ENCODE data around the gene HEBP2. TPM values are rescaled to one million over a fixed set of nuclear protein-coding genes. Genes with fewer than 3 reads are reported as not detected.
"Not testable (repeated sequence)": the region's sequence is repeated elsewhere in the genome, so short reads cannot be mapped to it uniquely, and the experiment has no call there.

HEBP2 gene
- total RNA-seq, 1 donor from 2014 or later = 101 TPM

- DNase-seq (ENCODE audit: low spot score) = no peak
Observed at GRCh38 chr6:138424004-138424904, 20.2 kb downstream of the HEBP2 start.

- not testable (repeated sequence) for DNase-seq (ENCODE audit: low spot score)
Observed at GRCh38 chr6:138425256-138425655, 21.2 kb downstream of the HEBP2 start.

- DNase-seq (ENCODE audit: low spot score) = no peak
Observed at GRCh38 chr6:138426500-138427123, 22.6 kb downstream of the HEBP2 start.

- no peak for DNase-seq (ENCODE audit: low spot score)
Observed at GRCh38 chr6:138427701-138428100, 23.7 kb downstream of the HEBP2 start.

GRCh38 chr6:138428944-138429598, 25.0 kb downstream of the HEBP2 start:
- no peak for DNase-seq (ENCODE audit: low spot score)

- no peak for DNase-seq (ENCODE audit: low spot score)
Observed at GRCh38 chr6:138429761-138430160, 25.7 kb downstream of the HEBP2 start.

- no peak for DNase-seq (ENCODE audit: low spot score)
Observed at GRCh38 chr6:138430361-138431145, 26.5 kb downstream of the HEBP2 start.

- DNase-seq (ENCODE audit: low spot score) = no peak
Observed at GRCh38 chr6:138431256-138432062, 27.4 kb downstream of the HEBP2 start.

GRCh38 chr6:138432063-138432356, 28.0 kb downstream of the HEBP2 start:
- DNase-seq (ENCODE audit: low spot score) = no peak

GRCh38 chr6:138434096-138434495, 30.1 kb downstream of the HEBP2 start:
- no peak for DNase-seq (ENCODE audit: low spot score)

- DNase-seq (ENCODE audit: low spot score) = no peak
Observed at GRCh38 chr6:138434925-138435324, 30.9 kb downstream of the HEBP2 start.

- DNase-seq (ENCODE audit: low spot score) = no peak
Observed at GRCh38 chr6:138439546-138439945, 35.5 kb downstream of the HEBP2 start.

- no peak for DNase-seq (ENCODE audit: low spot score)
Observed at GRCh38 chr6:138440296-138440695, 36.3 kb downstream of the HEBP2 start.

- no peak for DNase-seq (ENCODE audit: low spot score)
Observed at GRCh38 chr6:138440758-138441357, 36.8 kb downstream of the HEBP2 start.

- no peak for DNase-seq (ENCODE audit: low spot score)
Observed at GRCh38 chr6:138441965-138442364, 37.9 kb downstream of the HEBP2 start.

- DNase-seq (ENCODE audit: low spot score) = no peak
Observed at GRCh38 chr6:138442663-138443062, 38.6 kb downstream of the HEBP2 start.

- no peak for DNase-seq (ENCODE audit: low spot score)
Observed at GRCh38 chr6:138443979-138444378, 40.0 kb downstream of the HEBP2 start.

- no peak for DNase-seq (ENCODE audit: low spot score)
Observed at GRCh38 chr6:138446821-138447220, 42.8 kb downstream of the HEBP2 start.

- DNase-seq (ENCODE audit: low spot score) = no peak
Observed at GRCh38 chr6:138450445-138450844, 46.4 kb downstream of the HEBP2 start.

GRCh38 chr6:138451043-138451442, 47.0 kb downstream of the HEBP2 start:
- no peak for DNase-seq (ENCODE audit: low spot score)

Data from ureter (tissue), 1 donor.